Central memory CD4-positive, alpha-beta T cell (primary cell): Measurements from ENCODE around the gene GPC5.
"Not testable (repeated sequence)": the region's sequence is repeated elsewhere in the genome, so short reads cannot be mapped to it uniquely, and the experiment has no call there.

Experiments
- DNase-seq: peaks from one replicate; pipeline ENCODE4 v3.0.0; 2022

Gene GPC5

DNA sequence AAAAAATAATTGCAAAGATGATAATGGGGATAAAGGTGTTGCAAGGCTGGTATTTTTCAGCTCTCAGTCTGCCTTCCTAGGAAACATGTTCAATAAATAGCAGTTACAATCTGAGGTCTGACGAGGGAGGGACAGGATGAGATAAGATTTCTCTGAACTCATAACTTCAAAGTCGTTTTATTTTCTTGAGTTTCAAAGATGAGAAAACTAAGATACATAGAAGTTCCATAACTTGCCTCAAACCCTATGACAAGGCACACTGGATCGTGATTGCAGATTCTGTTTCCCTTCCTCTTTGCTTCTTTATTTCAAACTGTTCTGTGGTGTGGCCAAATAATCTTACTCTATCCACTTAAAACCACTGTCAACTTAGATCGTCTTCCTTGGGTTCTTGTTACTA lies 327.2 kb downstream of the GPC5 start:
- no peak for DNase-seq

GRCh38 chr13:91726671-91727070 lies 328.2 kb downstream of the GPC5 start:
- DNase-seq = no peak

DNA sequence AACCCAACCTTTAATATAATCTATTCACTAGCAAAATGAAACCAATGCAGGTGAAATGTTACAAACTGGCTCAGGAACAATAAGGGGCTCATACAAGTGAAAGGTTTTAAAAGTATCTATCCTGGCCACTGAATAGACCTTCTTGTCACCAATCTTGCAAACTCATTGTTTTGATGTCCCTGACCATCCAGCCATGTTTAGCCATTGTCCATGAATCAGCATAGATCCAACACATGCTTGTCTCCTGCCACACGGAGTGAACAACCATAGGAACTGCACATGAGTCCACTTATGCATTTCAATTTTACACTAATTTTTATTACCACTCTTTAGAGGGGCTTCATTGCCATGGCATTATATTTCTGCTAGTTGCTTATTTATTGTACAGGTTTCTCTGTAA lies 331.4 kb downstream of the GPC5 start:
- DNase-seq = no peak

GRCh38 chr13:91739751-91740150 lies 341.3 kb downstream of the GPC5 start:
- no peak for DNase-seq

DNA sequence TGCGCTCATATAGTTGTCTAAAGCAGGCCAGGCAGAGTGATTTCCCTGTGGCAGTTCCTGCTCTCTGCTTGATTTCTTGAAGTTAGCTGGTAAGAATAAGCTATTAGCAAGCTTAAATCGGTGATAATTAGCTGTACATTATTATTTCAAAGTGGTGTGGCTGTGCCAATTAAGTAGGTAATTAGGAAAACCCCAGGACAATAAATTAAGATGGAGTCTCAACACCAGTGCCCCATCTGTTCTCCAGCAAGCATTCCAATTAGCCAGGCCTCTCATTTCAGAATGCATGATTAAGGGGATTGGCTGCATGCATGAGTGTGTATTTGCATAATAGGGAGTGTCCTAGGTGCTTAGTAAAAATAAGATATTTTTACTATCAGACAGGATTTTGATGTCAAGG lies 342.3 kb downstream of the GPC5 start:
- DNase-seq = no peak

DNA sequence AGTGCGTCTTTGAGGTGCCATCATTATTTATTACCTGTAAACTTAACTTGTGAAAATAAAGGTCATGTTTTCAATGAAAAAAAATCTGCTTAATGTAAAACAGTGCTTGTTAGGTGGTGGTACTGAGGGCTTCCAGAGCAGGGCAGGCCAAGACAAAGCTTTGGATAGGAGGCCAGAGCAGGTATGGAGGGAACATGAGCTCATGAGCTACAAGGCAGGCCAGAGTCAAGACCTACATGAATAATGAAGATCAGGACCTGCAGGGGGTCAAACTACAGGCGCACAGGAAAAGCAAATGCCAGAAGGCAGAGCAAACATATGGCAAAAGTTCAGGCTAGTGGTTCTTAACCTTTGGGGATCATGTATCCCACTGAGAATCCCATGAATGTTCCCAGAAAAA lies 343.5 kb downstream of the GPC5 start:
- DNase-seq = no peak

DNA sequence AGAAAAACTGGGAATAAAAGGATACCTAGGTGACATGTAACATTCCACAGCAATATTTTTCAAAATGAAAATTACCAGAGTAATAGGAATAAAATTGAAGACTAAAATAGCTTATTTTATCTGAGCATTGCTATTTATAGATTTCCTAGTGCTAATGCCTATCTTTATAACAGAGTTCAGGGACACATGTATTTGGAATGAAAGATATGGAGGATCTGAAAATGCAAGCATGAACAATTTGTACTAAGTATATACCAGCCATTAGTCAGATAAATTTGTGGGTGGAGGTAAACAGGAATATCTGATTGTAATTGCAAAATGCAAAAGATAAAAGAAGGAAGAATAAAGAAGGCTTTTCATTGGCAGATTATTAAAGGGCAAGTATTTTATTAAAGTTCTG lies 345.9 kb downstream of the GPC5 start:
- DNase-seq = no peak

GRCh38 chr13:91745967-91746366 lies 347.5 kb downstream of the GPC5 start:
- DNase-seq = no peak

- DNase-seq = no peak
These were observed 348.8 kb downstream of the GPC5 start for GRCh38 chr13:91747186-91747585.

DNA sequence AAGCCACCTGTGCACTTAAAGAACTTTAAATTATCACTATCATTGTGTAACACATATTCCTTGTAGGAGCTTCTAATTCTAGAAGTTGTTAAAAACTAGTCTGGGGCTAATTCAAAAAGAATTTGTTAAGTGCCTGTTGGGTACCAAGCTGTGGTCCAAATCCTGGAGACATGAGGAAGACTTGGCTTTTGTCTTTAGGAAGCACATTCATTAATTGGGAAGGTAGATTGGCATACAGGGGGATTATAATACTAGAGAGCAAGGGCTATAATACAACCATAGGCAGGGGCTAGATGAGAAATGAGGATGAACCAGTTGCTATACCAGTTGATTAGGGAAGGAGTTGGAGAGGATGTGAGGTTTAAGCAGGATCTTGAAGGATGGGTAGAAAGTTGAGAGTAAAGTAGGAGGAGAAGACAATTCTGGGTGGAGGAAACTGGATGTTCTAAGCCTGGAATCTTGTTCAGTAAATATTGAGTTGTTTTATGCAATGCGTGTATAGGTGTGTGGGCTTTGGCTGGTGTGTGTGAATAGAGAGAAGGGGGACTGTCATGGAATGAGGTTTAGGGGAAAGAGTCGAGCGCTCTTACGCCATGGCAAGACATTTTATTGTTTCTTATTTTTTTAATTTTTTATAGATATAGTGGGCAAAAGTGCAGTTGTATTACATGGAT lies 350.1 kb downstream of the GPC5 start:
- no peak for DNase-seq

GRCh38 chr13:91758724-91759123 lies 360.3 kb downstream of the GPC5 start:
- no peak for DNase-seq

GRCh38 chr13:91762957-91763356 lies 364.5 kb downstream of the GPC5 start:
- no peak for DNase-seq

DNA sequence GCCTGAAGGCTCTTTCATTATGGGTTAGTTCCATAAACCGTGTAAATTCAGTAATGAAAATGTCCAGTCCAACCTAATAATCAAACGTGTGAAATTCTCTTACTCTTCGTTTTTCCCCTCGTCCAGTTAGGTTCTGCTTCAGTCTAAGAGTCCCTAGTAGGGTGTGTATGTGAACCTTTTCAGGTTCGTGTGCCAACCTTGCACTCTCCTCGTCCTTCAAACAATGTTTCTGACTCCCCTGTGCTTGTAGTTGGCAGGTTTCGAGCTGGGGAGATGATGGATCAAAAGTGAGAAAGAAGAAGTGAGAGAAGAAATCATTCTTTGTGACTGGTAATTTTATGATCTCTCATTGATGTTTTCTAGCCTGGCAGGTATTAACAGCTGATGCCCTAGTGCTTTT lies 366.1 kb downstream of the GPC5 start:
- DNase-seq = no peak

DNA sequence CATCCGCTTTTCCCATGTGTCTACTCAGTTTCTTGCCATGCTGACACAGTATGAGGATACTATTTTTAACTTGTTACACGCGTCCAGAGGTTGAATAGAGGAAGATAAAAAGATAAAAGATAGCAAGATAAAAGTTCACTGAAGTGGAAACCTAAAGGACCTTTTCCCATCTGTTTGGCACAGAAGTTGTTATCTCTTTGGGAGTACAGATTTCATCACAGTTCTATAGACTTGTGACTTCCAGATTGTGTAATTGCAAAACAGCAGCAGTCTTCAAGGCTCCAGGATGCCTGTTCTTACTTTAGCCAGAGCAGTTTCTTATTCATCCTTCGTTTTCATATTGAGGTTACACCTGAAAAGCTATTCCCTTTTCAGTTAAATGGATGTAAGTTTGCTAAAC lies 369.2 kb downstream of the GPC5 start:
- DNase-seq = no peak

DNA sequence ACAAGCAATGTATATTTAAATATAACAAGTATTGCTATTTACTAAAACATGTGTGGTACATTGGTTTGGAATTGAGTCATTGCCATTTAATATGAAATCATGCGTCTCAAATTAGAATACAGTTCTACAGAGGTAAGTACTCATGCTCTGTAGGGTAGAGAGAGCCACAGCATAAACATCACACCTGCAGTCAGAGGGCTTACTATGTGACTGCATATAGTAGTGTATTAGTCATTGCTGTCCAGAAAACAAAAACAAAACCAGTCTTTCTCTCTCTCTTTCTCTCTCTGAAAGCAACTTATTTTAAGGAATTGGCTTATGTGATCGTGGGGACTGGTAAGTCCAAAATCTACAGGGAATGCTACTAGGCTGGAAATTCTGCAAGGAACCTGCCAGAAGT lies 370.3 kb downstream of the GPC5 start:
- no peak for DNase-seq

GRCh38 chr13:91771229-91771628 lies 372.8 kb downstream of the GPC5 start:
- no peak for DNase-seq

DNA sequence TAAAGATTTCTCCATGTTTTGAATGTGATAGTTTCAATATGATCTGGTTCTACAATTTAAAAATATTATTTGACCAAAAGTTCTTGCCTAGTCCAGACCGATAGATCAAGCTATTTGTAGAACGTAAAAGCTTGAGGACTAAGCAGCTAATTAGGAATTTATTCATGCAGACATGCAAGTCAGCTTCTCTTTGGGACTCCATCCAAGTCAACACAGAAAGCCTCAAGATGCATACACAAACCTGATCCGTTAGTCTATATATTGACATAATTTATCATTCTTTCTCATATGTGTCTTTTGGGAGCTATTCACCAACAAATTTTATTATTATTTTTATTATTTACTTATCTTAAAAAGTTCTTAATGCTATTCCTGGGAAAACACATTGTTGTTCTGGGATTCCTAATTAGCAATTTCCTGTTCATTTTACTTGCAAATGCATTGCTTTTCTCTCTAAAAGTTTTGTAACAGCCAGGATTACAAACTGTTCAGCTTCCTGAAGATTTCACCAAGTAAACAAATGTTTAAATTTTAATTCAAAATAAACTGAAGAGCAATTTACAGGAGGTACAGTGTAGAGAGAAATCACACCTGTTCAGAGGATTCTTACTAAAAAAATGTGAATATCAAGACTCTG lies 375.3 kb downstream of the GPC5 start:
- DNase-seq = no peak

DNA sequence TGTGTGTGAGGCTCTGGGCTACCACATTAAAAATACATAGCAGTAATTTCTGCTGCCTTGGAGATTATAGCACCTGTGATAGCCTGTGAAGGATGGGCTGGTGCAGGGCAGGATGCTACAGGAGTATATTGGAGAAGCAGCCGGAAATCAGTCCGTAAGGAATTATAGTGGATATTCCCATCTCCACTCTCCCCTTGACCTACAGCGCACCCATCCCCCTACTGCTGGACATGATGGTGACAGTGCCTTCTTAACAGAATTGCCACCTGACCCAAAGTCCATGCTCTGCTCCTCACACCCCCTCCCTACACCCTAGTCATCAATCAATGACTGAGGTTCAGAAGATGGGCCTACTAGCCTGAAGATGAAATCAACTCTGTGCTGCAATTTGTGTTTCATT lies 376.0 kb downstream of the GPC5 start:
- DNase-seq = no peak

DNA sequence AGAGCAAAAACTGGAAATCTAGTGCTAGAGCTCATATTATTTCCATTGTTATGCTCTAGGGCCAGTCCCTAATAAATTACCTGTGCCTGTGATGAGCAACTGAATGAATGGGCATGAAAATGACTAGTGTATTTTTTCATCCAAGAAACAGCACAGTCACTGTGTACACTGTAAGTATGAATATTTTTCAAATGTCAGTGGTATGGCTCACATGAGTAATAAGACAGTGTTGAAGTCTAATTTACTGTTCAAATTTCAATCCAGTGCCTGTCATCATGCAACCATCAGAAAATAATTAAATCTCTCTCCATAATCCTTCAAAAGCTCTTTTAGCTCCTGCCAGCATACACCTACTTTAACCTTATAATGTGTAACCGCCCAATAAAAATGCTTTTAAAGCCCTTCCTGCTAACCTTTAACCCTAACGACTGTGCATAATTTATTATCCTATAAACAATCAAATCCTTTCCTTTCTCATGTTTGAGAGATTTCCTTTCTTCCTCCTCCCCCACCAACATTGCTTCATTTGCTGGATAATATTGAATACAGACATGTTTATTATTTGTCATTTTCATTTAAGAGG lies 378.3 kb downstream of the GPC5 start:
- DNase-seq = no peak

DNA sequence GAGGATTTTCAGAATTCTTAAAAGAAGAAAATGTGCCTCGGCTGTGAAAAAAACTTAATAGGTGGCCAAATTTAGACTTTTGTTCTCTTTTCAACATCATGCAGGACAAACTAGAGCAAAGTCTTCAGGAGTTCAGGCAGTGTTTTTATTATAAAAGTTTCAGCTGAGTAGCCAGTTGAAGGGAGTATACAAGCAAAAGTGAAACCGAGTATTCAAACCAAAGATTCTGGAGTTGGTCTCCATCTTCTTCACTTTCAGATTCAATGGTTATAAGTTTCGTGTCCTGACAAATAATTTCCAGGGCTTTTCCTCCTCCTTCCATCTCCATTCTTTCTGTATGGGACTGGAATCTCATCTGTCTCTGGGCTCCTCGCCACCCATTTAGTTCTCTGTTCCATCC lies 379.7 kb downstream of the GPC5 start:
- DNase-seq = no peak

DNA sequence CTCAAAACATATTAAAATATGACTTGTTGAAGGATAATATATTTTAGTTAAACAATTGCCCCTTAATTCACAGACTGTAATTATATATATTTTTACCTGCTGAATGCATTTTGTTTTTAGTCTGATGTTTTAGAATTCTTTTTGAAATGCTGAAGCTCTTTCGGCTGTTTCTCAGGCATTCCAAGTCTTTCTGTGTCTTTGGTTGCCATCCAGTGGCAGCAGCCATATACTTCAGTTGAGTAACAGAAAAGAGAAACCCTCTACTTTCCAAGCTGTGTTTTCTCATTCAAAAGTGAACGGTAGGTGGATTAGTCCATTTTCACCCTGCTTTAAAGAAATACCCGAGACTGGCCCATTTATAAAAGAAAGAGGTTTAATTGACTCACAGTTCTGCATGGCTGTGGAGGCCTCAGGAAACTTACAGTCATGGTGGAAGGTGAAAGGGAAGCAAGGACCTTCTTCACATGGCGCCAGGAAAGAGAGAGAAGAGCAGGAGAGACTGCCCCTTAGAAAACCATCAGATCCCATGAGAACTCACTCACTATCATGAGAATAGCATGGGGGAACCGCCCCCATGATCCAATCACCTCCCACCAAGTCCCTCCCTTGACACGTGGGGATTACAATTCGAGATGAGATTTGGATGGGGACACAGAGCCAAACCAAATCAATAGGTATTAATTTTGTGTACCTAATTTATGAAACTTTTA lies 383.7 kb downstream of the GPC5 start:
- DNase-seq = not testable (repeated sequence)

GRCh38 chr13:91785431-91786119 lies 387.2 kb downstream of the GPC5 start:
- DNase-seq = no peak

DNA sequence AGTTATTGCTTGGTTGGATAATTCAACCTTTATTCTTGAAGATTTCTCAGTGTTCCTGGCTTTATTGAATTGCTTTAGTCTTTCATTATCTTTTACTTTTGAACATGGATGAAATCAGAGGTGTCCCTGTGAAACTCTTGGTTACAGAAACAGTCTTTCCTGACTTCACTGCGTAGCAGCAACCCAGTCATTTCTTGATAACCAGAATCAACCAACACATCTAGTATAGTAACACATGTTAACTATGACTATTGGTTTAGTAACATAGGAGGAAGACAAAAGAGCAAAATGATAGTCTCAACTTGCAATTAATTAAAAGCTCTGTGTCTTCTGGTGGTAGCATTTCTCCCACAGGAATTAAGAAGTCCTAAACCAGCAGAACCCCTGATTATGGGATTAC lies 393.6 kb downstream of the GPC5 start:
- no peak for DNase-seq
